Measurements from ENCODE around the gene RPLP1. TPM values are rescaled to one million over a fixed set of nuclear protein-coding genes. Genes with fewer than 3 reads are reported as not detected.

RPLP1 gene
- total and polyA plus RNA-seq, 2 of the 8 experiments (the other 6 are each of a cell fraction or from before 2014, with no cell fraction given), result 2,089 to 4,387 TPM

- TF ChIP-seq CHD7 (IDR thresholded peaks at IDR 0.05; ENCODE audit: insufficient replicate concordance, low read length), result no peak
- no peak for TF ChIP-seq RBBP5 (IDR thresholded peaks at IDR 0.05; ENCODE audit: borderline replicate concordance, low read depth, low read length)
Measured at GRCh38 chr15:69444686-69445085, 7.9 kb upstream of the RPLP1 start (continued).

Data from H1 (cell line).